ENCODE data around the gene IL23R. TPM values are rescaled to one million over a fixed set of nuclear protein-coding genes. Genes with fewer than 3 reads are reported as not detected.
A peak's percentile ranks its signal among the peaks of the same experiment; 100 is the strongest.

Gene IL23R
- polyA plus RNA-seq, 1 of the 3 experiments (the other 2 are of a cell fraction) = not detected

DNA sequence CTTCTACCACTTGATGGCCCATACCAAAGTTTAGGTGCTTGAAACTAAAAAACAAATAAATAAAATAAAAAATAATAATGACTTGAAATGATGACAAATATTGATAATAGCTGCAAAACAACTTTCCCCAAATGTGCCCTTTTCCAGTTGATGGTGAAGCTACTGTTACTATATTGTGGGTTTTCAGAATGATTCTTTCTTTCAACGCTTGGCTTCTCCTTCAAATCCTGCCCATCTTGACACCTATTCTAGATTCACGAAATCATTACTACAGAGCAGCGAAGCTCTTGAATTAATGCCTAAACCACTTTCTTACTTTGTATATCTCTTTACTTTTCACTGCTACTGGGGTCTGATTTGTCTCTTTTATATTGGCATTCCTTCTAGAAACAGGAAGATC lies 22.3 kb upstream of the IL23R start:
- no peaks in the 10 kb centered on the region for H3K9me2 ChIP-seq
- no peak overlapping the region for H3K4me2 ChIP-seq
- no peaks in the 10 kb centered on the region for H3F3A ChIP-seq (replicated peaks; ENCODE audit: insufficient read depth)
- no peak overlapping the region for H2AFZ ChIP-seq (ENCODE audit: low read depth)
- DNase-seq = no peak
- H3K36me3 ChIP-seq (replicated peaks in 1 of 2; ENCODE audit: control insufficient read depth in 1 of 2, insufficient read depth in 2 of 2, low read length in 1 of 2) = no peaks in the 10 kb centered on the region
- no peak overlapping the region for H3K9ac ChIP-seq
- H3K27ac ChIP-seq (ENCODE audit: low read depth in 2 of 2, low read length in 1 of 2) = no peak overlapping the region
- no peak for TF ChIP-seq RFX5 (IDR thresholded peaks at IDR 0.05; ENCODE audit: low read length)
- no peak for TF ChIP-seq ELF1 (IDR thresholded peaks at IDR 0.05)
- no peak for TF ChIP-seq RCOR1 (IDR thresholded peaks at IDR 0.05; ENCODE audit: low read length)
- no peak for TF ChIP-seq TCF12 (IDR thresholded peaks at IDR 0.05)
- ChIA-PET POLR2A (no interaction called here), CTCF (interaction anchor here (0.7 to 3.0 kb wide), 11 partner anchors 9 to 357 kb away, joined by 3 to 33 read pairs (median 5); partner anchors contain the start of gene C1orf141)
- WGBS (ENCODE audit: low lambda C conversion rate) = 62% methylated on average over 3 of the region's 3 CpGs
- no peak overlapping the region for H3K4me3 ChIP-seq (ENCODE audit: low read depth in 2 of 2, low read length in 1 of 2)
- no peaks in the 10 kb centered on the region for H3K9me3 ChIP-seq
- no peaks in the 10 kb centered on the region for H3K4me1 ChIP-seq (ENCODE audit: control insufficient read depth in 1 of 2, insufficient read depth in 2 of 2, low read depth in 1 of 2, low read length in 1 of 2)
- no peaks in the 10 kb centered on the region for H3K79me2 ChIP-seq (ENCODE audit: insufficient read depth)
- H4K20me1 ChIP-seq (ENCODE audit: insufficient read depth) = no peaks in the 10 kb centered on the region
- H3K27me3 ChIP-seq (ENCODE audit: insufficient read depth) = no peaks in the 10 kb centered on the region

DNA sequence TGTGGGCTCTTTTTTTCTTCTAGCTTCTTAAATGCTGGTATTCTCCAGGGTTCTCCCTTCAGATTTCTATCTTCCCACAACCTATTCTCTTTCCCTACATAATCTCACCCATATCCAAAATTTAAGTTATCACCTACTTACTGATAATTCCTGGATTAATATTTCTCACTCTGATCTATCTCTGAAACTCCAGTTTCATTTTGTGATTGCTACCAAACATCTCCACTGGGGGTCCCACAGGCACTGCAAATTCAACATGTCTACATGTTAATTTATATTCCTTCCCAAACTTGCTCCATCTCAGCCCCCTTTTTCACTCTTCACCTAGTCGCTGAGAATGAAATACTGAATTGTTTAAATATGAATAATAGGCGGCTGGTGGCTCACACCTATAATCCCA lies 21.6 kb upstream of the IL23R start:
- ChIA-PET POLR2A (no interaction called here), CTCF (interaction anchor here (0.7 to 3.0 kb wide), 13 partner anchors 8 to 379 kb away, joined by 3 to 33 read pairs (median 5); partner anchors contain the start of gene C1orf141)
- no peaks in the 10 kb centered on the region for H3K9me3 ChIP-seq
- no peak overlapping the region for H3K4me2 ChIP-seq
- DNase-seq = peak; percentile 28
- no peak overlapping the region for H2AFZ ChIP-seq (ENCODE audit: low read depth)
- 75% methylated on average over 2 of the region's 2 CpGs for WGBS (ENCODE audit: low lambda C conversion rate)
- H3F3A ChIP-seq (replicated peaks; ENCODE audit: insufficient read depth) = no peaks in the 10 kb centered on the region
- no peaks in the 10 kb centered on the region for H3K79me2 ChIP-seq (ENCODE audit: insufficient read depth)
- H3K4me1 ChIP-seq (ENCODE audit: control insufficient read depth in 1 of 2, insufficient read depth in 2 of 2, low read depth in 1 of 2, low read length in 1 of 2) = no peaks in the 10 kb centered on the region
- H3K36me3 ChIP-seq (replicated peaks in 1 of 2; ENCODE audit: control insufficient read depth in 1 of 2, insufficient read depth in 2 of 2, low read length in 1 of 2) = no peaks in the 10 kb centered on the region
- no peak overlapping the region for H3K9ac ChIP-seq
- no peaks in the 10 kb centered on the region for H4K20me1 ChIP-seq (ENCODE audit: insufficient read depth)
- no peak overlapping the region for H3K27ac ChIP-seq (ENCODE audit: low read depth in 2 of 2, low read length in 1 of 2)
- peak; percentile 57 for TF ChIP-seq RAD21 (IDR thresholded peaks at IDR 0.05; ENCODE audit: low read length)
- TF ChIP-seq, protein P1, sequence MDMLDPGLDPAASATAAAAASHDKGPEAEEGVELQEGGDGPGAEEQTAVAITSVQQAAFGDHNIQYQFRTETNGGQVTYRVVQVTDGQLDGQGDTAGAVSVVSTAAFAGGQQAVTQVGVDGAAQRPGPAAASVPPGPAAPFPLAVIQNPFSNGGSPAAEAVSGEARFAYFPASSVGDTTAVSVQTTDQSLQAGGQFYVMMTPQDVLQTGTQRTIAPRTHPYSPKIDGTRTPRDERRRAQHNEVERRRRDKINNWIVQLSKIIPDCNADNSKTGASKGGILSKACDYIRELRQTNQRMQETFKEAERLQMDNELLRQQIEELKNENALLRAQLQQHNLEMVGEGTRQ (IDR thresholded peaks at IDR 0.05; ENCODE audit: borderline replicate concordance, low read depth, low read length) = no peak
- TF ChIP-seq, protein P2, sequence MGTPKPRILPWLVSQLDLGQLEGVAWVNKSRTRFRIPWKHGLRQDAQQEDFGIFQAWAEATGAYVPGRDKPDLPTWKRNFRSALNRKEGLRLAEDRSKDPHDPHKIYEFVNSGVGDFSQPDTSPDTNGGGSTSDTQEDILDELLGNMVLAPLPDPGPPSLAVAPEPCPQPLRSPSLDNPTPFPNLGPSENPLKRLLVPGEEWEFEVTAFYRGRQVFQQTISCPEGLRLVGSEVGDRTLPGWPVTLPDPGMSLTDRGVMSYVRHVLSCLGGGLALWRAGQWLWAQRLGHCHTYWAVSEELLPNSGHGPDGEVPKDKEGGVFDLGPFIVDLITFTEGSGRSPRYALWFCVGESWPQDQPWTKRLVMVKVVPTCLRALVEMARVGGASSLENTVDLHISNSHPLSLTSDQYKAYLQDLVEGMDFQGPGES (IDR thresholded peaks at IDR 0.05; ENCODE audit: low read depth, low read length) = no peak
- no peak for TF ChIP-seq YY1 (IDR thresholded peaks at IDR 0.05; ENCODE audit: low read depth)
- TF ChIP-seq, protein P3, sequence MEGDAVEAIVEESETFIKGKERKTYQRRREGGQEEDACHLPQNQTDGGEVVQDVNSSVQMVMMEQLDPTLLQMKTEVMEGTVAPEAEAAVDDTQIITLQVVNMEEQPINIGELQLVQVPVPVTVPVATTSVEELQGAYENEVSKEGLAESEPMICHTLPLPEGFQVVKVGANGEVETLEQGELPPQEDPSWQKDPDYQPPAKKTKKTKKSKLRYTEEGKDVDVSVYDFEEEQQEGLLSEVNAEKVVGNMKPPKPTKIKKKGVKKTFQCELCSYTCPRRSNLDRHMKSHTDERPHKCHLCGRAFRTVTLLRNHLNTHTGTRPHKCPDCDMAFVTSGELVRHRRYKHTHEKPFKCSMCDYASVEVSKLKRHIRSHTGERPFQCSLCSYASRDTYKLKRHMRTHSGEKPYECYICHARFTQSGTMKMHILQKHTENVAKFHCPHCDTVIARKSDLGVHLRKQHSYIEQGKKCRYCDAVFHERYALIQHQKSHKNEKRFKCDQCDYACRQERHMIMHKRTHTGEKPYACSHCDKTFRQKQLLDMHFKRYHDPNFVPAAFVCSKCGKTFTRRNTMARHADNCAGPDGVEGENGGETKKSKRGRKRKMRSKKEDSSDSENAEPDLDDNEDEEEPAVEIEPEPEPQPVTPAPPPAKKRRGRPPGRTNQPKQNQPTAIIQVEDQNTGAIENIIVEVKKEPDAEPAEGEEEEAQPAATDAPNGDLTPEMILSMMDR (IDR thresholded peaks at IDR 0.05) = peak; percentile 55
- TF ChIP-seq, protein P4, sequence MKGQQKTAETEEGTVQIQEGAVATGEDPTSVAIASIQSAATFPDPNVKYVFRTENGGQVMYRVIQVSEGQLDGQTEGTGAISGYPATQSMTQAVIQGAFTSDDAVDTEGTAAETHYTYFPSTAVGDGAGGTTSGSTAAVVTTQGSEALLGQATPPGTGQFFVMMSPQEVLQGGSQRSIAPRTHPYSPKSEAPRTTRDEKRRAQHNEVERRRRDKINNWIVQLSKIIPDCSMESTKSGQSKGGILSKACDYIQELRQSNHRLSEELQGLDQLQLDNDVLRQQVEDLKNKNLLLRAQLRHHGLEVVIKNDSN (IDR thresholded peaks at IDR 0.05; ENCODE audit: borderline replicate concordance, low read depth) = no peak
- no peak overlapping the region for H3K4me3 ChIP-seq (ENCODE audit: low read depth in 2 of 2, low read length in 1 of 2)
- H3K27me3 ChIP-seq (ENCODE audit: insufficient read depth) = no peaks in the 10 kb centered on the region
- H3K9me2 ChIP-seq = no peaks in the 10 kb centered on the region

Data from SK-N-SH (cell line).